Measurements from ENCODE around the gene C19orf53. TPM values are rescaled to one million over a fixed set of nuclear protein-coding genes. Genes with fewer than 3 reads are reported as not detected.

C19orf53 gene
- total and polyA plus RNA-seq, 9 of the 15 experiments (the other 6 are each of a cell fraction or from before 2014, with no cell fraction given), result 98.5 to 441 (median 164) TPM

- TF ChIP-seq, protein P1, sequence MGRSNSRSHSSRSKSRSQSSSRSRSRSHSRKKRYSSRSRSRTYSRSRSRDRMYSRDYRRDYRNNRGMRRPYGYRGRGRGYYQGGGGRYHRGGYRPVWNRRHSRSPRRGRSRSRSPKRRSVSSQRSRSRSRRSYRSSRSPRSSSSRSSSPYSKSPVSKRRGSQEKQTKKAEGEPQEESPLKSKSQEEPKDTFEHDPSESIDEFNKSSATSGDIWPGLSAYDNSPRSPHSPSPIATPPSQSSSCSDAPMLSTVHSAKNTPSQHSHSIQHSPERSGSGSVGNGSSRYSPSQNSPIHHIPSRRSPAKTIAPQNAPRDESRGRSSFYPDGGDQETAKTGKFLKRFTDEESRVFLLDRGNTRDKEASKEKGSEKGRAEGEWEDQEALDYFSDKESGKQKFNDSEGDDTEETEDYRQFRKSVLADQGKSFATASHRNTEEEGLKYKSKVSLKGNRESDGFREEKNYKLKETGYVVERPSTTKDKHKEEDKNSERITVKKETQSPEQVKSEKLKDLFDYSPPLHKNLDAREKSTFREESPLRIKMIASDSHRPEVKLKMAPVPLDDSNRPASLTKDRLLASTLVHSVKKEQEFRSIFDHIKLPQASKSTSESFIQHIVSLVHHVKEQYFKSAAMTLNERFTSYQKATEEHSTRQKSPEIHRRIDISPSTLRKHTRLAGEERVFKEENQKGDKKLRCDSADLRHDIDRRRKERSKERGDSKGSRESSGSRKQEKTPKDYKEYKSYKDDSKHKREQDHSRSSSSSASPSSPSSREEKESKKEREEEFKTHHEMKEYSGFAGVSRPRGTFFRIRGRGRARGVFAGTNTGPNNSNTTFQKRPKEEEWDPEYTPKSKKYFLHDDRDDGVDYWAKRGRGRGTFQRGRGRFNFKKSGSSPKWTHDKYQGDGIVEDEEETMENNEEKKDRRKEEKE (IDR thresholded peaks at IDR 0.05; ENCODE audit: borderline replicate concordance in 1 of 2, control insufficient read depth in 1 of 2, low read depth in 2 of 2, low read length in 1 of 2), result peak in 1 of 2 experiments; percentile 68; a peak in 1 of 4 replicates
- TF ChIP-seq ZBTB1 (CRISPR knock-in tag; IDR thresholded peaks at IDR 0.05; ENCODE audit: borderline replicate concordance, low read depth) (peak; percentile 21; the same call in 1 of the 2 replicates), MAZ (CRISPR knock-in tag; conservative IDR thresholded peaks at IDR 0.05 in 1 of 2, IDR thresholded peaks at IDR 0.05 in 1 of 2) (peak; percentile 55 to 61; a peak in 2 of 4 replicates), ZNF644 (tag; IDR thresholded peaks at IDR 0.05; ENCODE audit: low read depth) (no peak; the same call in 1 of the 2 replicates), ZC3H8 (IDR thresholded peaks at IDR 0.05) (no peak), LEF1 (IDR thresholded peaks at IDR 0.05) (peak; percentile 72; the same call in 1 of the 2 replicates), ZNF143 (CRISPR knock-in tag; IDR thresholded peaks at IDR 0.05) (peak; percentile 94), ZNF766 (CRISPR knock-in tag; conservative IDR thresholded peaks at IDR 0.05) (peak; percentile 91; the same call in 1 of the 2 replicates), VEZF1 (CRISPR knock-in tag; IDR thresholded peaks at IDR 0.05) (peak; percentile 34), RBBP5 (IDR thresholded peaks at IDR 0.05; ENCODE audit: borderline replicate concordance, insufficient read depth, low read length, poor library complexity, severe bottlenecking) (peak; percentile 84), SIRT6 (IDR thresholded peaks at IDR 0.05; ENCODE audit: low read depth, low read length) (no peak), MXI1 (IDR thresholded peaks at IDR 0.05; ENCODE audit: low read depth, low read length) (peak; percentile 88), CBX5 (IDR thresholded peaks at IDR 0.05; ENCODE audit: borderline replicate concordance, low read depth) (no peak), SRF (CRISPR knock-in tag; IDR thresholded peaks at IDR 0.05) (no peak), FOXM1 (IDR thresholded peaks at IDR 0.05; ENCODE audit: low read depth) (peak; percentile 95), FOXM1 (CRISPR knock-in tag; IDR thresholded peaks at IDR 0.05; ENCODE audit: low read depth) (no peak), ZNF41 (CRISPR knock-in tag; conservative IDR thresholded peaks at IDR 0.05) (no peak), TBP (optimal IDR thresholded peaks at IDR 0.05; ENCODE audit: low read depth, low read length) (peak; percentile 73), TARDBP (IDR thresholded peaks at IDR 0.05) (no peak; the same call in 1 of the 2 replicates), ZNF384 (IDR thresholded peaks at IDR 0.05; ENCODE audit: low read depth, low read length) (peak; percentile 10; the same call in 1 of the 2 replicates), SP2 (IDR thresholded peaks at IDR 0.05; ENCODE audit: extremely low read depth, low read depth, low read length, poor library complexity, severe bottlenecking) (peak; percentile 50)
- TF ChIP-seq, protein P2, sequence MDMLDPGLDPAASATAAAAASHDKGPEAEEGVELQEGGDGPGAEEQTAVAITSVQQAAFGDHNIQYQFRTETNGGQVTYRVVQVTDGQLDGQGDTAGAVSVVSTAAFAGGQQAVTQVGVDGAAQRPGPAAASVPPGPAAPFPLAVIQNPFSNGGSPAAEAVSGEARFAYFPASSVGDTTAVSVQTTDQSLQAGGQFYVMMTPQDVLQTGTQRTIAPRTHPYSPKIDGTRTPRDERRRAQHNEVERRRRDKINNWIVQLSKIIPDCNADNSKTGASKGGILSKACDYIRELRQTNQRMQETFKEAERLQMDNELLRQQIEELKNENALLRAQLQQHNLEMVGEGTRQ (CRISPR knock-in tag; IDR thresholded peaks at IDR 0.05), result no peak
Measured at GRCh38 chr19:13774217-13775191, at the start of gene C19orf53 (continued).

Measured in K562 (cell line).